Measurements from ENCODE around the gene ZNF664. TPM values are rescaled to one million over a fixed set of nuclear protein-coding genes. Genes with fewer than 3 reads are reported as not detected.

ZNF664 gene
- total and polyA plus RNA-seq, 8 donors: 16.5 to 224 (median 59.3) TPM

DNA sequence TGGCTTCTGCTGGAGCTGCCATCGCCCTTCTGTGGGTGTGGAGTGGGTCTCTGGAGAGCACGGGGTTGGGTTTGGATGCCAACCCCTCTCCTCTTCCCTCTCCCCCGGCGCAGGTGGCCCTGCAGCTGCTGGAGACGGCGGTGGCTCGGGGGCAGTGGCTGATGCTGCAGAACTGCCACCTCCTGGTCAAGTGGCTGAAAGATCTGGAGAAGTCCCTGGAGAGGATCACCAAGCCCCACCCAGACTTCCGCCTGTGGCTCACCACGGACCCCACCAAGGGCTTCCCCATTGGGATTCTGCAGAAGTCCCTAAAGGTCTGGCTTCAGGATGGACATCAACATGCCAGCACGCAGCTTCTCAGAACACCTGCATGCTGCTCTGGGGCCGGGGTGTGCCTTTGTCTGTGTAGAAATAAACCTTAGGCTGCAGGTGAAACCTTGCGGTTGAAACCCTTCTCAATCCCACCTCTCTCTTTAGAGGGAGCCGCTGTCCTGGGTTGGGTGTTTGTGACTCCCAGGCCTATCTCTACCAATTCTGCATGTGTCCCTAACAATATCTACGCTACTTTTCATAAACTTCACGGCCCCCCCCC lies 44.6 kb upstream of the ZNF664 start:
- H3K27ac ChIP-seq: no peak overlapping the region
- TF ChIP-seq, protein P1, sequence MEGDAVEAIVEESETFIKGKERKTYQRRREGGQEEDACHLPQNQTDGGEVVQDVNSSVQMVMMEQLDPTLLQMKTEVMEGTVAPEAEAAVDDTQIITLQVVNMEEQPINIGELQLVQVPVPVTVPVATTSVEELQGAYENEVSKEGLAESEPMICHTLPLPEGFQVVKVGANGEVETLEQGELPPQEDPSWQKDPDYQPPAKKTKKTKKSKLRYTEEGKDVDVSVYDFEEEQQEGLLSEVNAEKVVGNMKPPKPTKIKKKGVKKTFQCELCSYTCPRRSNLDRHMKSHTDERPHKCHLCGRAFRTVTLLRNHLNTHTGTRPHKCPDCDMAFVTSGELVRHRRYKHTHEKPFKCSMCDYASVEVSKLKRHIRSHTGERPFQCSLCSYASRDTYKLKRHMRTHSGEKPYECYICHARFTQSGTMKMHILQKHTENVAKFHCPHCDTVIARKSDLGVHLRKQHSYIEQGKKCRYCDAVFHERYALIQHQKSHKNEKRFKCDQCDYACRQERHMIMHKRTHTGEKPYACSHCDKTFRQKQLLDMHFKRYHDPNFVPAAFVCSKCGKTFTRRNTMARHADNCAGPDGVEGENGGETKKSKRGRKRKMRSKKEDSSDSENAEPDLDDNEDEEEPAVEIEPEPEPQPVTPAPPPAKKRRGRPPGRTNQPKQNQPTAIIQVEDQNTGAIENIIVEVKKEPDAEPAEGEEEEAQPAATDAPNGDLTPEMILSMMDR (IDR thresholded peaks at IDR 0.05): no peak
- TF ChIP-seq EP300 (IDR thresholded peaks at IDR 0.05): no peak
- no peak for TF ChIP-seq POLR2AphosphoS5 (IDR thresholded peaks at IDR 0.05)
- H3K4me1 ChIP-seq: no peaks in the 10 kb centered on the region
- intact Hi-C loops (cut with DNase I; ENCODE audit: low total_unique reads): no loop called here
- H3K36me3 ChIP-seq: no peaks in the 10 kb centered on the region
- H3K27me3 ChIP-seq: no peaks in the 10 kb centered on the region
- WGBS, 5 donors: 77 to 87% (median 79%) methylated on average over 12 to 15 of the region's 15 CpGs
- H3K9me3 ChIP-seq: no peaks in the 10 kb centered on the region
- H3K4me3 ChIP-seq: no peak overlapping the region
- no peak for DNase-seq

DNA sequence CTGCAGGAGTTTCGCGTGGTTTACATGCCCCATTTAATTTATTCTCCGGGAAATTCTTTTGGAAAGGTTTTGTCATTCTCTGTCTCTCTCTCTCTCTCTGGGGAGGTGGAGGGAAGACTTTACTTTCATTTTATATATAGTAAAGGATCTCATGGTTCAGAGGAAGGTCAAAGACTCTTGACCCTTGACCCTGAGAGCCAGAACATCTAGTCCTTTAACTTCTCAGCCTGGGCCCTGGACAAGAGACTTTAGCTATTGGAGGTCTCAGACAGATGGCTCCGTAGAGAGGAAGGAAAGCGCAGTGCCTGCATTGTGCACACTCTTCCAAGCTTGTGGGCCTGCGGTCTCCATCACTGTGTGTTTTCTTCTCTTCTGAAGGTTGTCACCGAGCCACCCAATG lies 44.1 kb upstream of the ZNF664 start:
- 84 to 92% (median 88%) methylated on average over 7 of the region's 7 CpGs for WGBS, 5 donors
- Histone ChIP-seq H3K27me3 (no peaks in the 10 kb centered on the region), H3K36me3 (peaks cover 0 to under 1% (median 0%) of the 10 kb centered on the region in 4 donors), H3K4me3 (no peak overlapping the region), H3K27ac (no peak overlapping the region), H3K9me3 (no peaks in the 10 kb centered on the region), H3K4me1 (no peaks in the 10 kb centered on the region)
- TF ChIP-seq, protein P1 (IDR thresholded peaks at IDR 0.05): no peak
- no peak for TF ChIP-seq POLR2AphosphoS5 (IDR thresholded peaks at IDR 0.05)
- no peak for TF ChIP-seq POLR2A (IDR thresholded peaks at IDR 0.05)
- intact Hi-C loops (cut with DNase I; ENCODE audit: low total_unique reads): no loop called here
- DNase-seq: no peak

DNA sequence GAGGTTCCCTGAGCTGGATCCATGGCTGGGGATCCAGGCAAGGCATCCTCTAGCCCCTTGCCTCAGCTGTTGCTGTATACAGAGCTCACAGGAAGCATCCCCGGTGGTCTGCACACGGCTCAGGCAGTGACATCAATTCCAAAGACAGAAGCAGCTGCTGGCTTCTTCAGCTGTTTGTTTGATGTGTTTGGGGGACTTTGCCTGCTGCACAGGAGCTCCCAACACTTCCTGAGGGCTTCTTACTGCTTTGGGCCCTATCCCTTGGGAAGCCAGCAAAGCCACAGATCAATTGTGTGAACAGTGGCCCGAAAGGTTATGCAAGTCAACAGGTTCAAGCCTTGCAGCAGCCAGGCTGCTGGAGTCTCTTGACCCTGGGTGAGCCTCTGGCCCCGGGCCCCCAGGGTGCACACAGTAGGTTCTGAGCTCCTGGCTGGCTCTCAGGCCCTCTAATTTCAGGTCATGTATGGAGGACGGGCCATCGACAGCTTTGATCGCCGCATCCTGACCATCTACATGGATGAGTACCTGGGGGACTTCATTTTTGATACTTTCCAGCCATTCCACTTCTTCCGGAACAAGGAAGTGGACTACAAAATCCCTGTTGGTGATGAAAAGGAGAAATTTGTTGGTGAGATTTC lies 43.0 kb upstream of the ZNF664 start:
- H3K9me3 ChIP-seq: no peaks in the 10 kb centered on the region
- WGBS, 5 donors: 86 to 98% (median 92%) methylated on average over 8 to 9 of the region's 9 CpGs
- no peaks in the 10 kb centered on the region for H3K27me3 ChIP-seq
- no peak overlapping the region for H3K27ac ChIP-seq
- H3K36me3 ChIP-seq: peaks cover 0 to 12% (median 2%) of the 10 kb centered on the region in 4 donors
- DNase-seq: no peak
- TF ChIP-seq, protein P1 (IDR thresholded peaks at IDR 0.05): no peak
- TF ChIP-seq EP300 (IDR thresholded peaks at IDR 0.05): no peak
- H3K4me1 ChIP-seq: no peaks in the 10 kb centered on the region
- H3K4me3 ChIP-seq: no peak overlapping the region
- intact Hi-C loops (cut with DNase I; ENCODE audit: low total_unique reads): no loop called here

DNA sequence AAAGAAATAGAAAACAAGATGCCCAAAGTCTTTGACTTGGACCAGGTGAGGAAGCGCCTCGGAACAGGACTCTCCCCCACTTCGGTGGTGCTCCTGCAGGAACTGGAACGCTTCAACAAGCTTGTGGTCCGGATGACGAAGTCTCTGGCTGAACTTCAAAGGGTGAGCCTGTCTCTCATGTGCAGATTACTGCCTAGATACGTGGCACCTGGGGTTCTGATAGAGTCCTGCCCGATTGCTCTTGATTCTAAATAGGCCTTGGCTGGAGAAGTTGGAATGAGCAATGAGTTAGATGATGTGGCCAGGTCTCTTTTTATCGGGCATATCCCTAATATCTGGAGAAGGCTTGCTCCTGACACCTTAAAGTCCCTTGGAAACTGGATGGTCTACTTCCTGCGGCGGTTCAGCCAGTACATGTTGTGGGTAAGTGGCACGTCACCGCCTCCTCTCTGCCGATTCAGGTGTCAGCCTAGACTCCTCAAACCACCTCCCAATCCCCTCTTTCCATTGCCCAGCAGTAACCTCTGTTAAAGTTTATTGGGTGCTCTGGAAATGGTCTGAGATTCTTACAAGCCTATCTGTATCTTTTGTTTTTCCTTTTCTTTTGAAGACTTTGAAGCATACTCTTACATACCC lies 41.2 kb upstream of the ZNF664 start:
- H3K27me3 ChIP-seq: no peaks in the 10 kb centered on the region
- 83 to 87% (median 86%) methylated on average over 13 to 14 of the region's 14 CpGs for WGBS, 5 donors
- no peak overlapping the region for H3K4me3 ChIP-seq
- no peak for DNase-seq
- intact Hi-C loops (cut with DNase I; ENCODE audit: low total_unique reads): no loop called here
- H3K36me3 ChIP-seq: peaks cover 10 to 28% (median 12%) of the 10 kb centered on the region in 4 donors
- H3K4me1 ChIP-seq: no peaks in the 10 kb centered on the region
- TF ChIP-seq, protein P1 (IDR thresholded peaks at IDR 0.05): no peak
- TF ChIP-seq POLR2AphosphoS5 (IDR thresholded peaks at IDR 0.05) (no peak), POLR2A (IDR thresholded peaks at IDR 0.05) (no peak), EP300 (IDR thresholded peaks at IDR 0.05) (no peak)
- H3K9me3 ChIP-seq: no peaks in the 10 kb centered on the region
- no peak overlapping the region for H3K27ac ChIP-seq
